GM12874 (cell line): ENCODE results near the gene GARS1.

Experiments used
- TF ChIP-seq, protein P1 (sequence below): IDR thresholded peaks from 2 replicates; pipeline ENCODE4 v1.5.1; 2011; ENCODE audit warnings: low read depth, mild to moderate bottlenecking, control low read depth, low read length, moderate library complexity; ENCODE audit not compliant: insufficient read depth

GARS1 gene

DNA sequence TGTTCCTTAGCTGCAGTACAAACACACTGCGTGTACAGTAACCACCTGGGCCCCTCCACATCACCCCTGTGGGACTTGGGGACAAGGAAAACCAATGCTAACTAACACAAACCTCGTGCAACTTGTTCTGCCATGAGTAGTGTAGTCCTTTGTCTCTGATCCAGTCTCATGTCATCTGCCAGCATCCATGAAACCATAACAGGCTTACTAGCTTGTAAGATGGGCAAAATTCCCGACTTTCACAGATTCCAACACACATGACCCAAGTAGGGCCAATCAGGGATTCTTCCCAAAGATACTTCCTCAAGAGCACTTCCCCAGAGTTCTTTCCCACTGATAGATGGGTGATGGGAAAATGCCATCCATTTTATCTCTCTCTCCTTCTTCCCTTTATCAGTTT is 41.1 kb upstream of the GARS1 start:
- TF ChIP-seq, protein P1, sequence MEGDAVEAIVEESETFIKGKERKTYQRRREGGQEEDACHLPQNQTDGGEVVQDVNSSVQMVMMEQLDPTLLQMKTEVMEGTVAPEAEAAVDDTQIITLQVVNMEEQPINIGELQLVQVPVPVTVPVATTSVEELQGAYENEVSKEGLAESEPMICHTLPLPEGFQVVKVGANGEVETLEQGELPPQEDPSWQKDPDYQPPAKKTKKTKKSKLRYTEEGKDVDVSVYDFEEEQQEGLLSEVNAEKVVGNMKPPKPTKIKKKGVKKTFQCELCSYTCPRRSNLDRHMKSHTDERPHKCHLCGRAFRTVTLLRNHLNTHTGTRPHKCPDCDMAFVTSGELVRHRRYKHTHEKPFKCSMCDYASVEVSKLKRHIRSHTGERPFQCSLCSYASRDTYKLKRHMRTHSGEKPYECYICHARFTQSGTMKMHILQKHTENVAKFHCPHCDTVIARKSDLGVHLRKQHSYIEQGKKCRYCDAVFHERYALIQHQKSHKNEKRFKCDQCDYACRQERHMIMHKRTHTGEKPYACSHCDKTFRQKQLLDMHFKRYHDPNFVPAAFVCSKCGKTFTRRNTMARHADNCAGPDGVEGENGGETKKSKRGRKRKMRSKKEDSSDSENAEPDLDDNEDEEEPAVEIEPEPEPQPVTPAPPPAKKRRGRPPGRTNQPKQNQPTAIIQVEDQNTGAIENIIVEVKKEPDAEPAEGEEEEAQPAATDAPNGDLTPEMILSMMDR, result no peak

GRCh38 chr7:30555525-30555924 is 39.2 kb upstream of the GARS1 start:
- TF ChIP-seq, protein P1, result no peak

GRCh38 chr7:30556840-30557239 is 37.8 kb upstream of the GARS1 start:
- TF ChIP-seq, protein P1, result no peak

DNA sequence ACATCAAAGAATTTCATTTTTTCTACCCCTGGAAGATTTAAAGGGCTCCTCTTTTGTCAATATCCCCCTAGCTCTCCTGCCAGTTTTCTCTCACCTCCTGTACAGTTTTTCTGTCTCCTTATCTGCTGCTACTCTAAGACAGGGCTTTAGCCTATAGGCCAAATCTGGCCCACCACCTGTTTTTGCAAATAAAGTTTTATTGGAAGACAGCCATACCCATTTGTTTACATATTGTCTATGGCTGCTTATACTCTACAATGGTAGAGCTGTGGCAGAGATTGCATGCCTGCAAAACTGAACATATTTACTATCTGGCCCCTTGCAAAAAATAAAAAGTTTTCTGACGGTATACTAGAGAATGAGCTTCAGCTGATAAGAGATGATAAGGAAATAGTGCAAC is 37.4 kb upstream of the GARS1 start:
- TF ChIP-seq, protein P1, result no peak

GRCh38 chr7:30559611-30560010 is 35.1 kb upstream of the GARS1 start:
- TF ChIP-seq, protein P1, result no peak

DNA sequence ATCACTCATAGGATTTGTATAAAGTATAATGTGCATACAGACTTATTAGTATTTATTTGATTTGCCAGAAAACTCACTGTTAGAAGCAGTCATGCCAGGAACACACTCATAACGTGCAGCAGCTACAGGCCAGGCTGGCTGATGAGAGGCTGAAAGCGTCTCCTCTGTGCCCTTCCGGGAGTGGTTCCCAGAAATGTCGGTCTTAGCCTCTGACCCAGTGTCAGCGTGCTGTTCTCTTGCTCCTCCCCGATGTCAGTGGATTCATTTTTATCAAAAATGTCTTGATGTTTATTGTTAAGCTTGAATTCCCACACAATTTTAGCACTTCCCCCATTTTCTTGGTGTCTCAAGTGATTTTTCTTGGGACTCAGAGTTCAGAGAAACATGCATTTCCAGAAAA is 33.3 kb upstream of the GARS1 start:
- TF ChIP-seq, protein P1, result no peak

DNA sequence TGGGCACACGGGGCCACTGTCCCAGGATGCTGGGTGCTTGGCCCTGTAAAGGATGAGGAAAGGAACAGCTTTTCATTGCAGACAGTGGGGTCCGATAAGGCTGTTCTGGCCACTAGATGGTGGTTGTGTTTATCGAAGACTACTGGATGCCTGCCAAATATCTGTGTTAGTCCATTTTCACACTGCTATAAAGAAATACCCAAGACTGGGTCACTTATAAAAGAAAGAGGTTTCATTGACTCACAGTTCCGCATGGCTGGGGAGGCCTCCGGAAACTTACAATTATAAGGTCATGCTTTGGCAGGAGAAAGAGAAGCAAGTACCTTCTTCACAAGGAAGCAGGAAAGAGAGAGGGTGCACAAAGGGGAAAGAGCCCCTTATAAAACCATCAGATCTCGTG is 32.2 kb upstream of the GARS1 start:
- TF ChIP-seq, protein P1, result no peak

DNA sequence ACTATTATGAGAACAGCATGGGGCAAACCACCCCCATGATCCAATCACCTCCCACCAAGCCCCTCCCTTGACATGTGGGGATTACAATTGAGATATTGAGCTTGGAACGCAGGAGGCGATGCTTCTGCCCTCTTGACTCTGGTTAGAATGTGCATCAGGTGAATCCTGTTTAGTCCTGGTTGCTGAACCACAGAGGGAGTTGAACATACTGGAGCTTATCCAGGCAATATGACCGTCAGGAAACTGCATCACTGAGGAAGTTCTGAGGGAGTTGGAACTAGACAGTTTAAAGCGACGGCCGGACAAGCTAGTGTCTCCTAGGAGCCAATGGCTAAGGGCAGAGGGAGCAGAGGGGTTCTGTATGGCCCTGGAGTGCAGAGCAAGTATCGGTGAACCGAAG is 31.8 kb upstream of the GARS1 start:
- TF ChIP-seq, protein P1, result no peak
